H1 (cell line): Measurements from ENCODE around the gene TFR2.

Experiments used
- POLR2AphosphoS5 ChIP-seq: IDR thresholded peaks from 2 replicates; pipeline ENCODE4 v1.6.1; 2011; ENCODE audit warnings: low read depth, low read length
- TAF1 ChIP-seq: IDR thresholded peaks from 2 replicates; pipeline ENCODE4 v1.6.1; 2011; ENCODE audit warnings: mild to moderate bottlenecking, low read depth, low read length
- TF ChIP-seq, protein P1 (sequence below), 3 experiments: IDR thresholded peaks; 1 replicate in 2 of 3; 2 replicates in 1 of 3; pipeline versions ENCODE4 v1.5.1 to v1.6.1; 2011; ENCODE audit warnings: low read length in 3 of 3, mild to moderate bottlenecking in 3 of 3, inconsistent platforms in 2 of 3, low read depth in 1 of 3, moderate library complexity in 1 of 3; ENCODE audit not compliant: insufficient read depth in 1 of 3; ENCODE audit errors: control extremely low read depth in 1 of 3

DNA sequence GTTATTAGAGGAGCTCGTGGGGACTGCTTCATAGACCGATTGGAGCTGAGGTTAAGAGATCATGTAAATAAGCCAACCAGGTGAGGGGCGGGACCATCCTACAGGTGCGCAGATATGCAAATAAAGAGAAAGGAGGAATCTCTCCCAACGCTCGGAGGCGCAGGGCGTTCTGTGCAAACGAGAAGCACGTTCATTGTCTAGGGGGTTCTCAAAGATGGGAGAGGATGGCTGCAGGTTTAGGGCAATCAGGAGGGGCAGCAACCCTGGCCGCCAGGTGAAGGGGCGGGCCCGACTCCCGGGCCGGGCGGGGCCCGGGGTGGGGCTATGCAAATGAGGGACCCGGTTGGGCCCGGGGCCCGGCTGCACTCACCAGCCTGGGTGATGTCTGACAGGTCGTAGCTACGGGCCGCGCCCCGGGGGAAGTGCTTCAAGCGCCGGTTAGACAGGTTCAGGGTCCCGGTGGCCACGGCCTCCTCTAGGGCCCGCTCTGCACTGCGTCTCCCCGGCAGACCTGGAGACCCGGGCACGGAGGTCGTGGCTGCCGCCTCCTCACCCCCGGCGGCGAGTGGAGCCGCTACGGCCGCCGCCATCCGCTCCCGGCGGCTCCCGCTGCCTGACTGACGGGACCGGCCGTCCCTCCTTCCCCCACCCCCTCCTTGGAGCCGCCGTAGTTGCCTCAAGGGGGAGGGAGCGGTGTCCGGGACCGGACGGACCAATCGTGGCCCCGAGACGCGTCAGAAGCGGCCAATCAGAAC lies 55.7 kb downstream of the TFR2 start, which contains the start of gene LRCH4:
- TF ChIP-seq POLR2AphosphoS5 (peak; percentile 61; the same call in 1 of the 2 replicates), TAF1 (peak; percentile 89)
- TF ChIP-seq, protein P1, sequence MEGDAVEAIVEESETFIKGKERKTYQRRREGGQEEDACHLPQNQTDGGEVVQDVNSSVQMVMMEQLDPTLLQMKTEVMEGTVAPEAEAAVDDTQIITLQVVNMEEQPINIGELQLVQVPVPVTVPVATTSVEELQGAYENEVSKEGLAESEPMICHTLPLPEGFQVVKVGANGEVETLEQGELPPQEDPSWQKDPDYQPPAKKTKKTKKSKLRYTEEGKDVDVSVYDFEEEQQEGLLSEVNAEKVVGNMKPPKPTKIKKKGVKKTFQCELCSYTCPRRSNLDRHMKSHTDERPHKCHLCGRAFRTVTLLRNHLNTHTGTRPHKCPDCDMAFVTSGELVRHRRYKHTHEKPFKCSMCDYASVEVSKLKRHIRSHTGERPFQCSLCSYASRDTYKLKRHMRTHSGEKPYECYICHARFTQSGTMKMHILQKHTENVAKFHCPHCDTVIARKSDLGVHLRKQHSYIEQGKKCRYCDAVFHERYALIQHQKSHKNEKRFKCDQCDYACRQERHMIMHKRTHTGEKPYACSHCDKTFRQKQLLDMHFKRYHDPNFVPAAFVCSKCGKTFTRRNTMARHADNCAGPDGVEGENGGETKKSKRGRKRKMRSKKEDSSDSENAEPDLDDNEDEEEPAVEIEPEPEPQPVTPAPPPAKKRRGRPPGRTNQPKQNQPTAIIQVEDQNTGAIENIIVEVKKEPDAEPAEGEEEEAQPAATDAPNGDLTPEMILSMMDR (IDR thresholded peaks at IDR 0.05; ENCODE audit: control extremely low read depth in 1 of 3, insufficient read depth in 1 of 3, low read depth in 1 of 3, low read length in 3 of 3), result no peak
